ENCODE data around the gene MTMR10.

DNA sequence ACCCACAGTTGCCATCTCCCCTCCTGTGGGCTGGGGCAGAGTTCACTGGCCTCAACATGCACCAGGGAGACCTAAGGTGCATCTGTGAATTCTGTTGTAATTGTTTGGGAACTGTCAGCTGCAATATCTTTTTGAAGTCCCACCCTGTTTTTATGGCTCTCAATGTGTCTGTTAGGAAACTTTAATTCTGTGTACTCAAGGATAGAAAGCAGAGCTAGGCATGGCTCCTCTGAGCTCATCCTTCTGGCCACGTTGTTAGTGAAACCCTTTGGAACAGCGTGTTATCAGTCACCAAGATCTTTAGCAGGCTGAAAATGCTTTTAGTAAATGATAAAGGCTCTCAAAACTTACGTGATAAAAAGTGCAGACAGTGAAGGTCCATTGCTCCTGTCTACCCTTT, 33.6 kb upstream of the MTMR10 start:
- TF ChIP-seq POLR2A (IDR thresholded peaks at IDR 0.05) (no peak), CTCF (IDR thresholded peaks at IDR 0.05) (no peak), POLR2AphosphoS5 (IDR thresholded peaks at IDR 0.05) (no peak), EP300 (IDR thresholded peaks at IDR 0.05) (no peak)
